Spleen (tissue), 11 donors: ENCODE measurements around the gene IFNGR1. TPM values are rescaled to one million over a fixed set of nuclear protein-coding genes. Genes with fewer than 3 reads are reported as not detected.

Experiments used
- DNase-seq: peaks from one replicate; pipeline ENCODE4 v3.0.0-alpha.2; 2020
- H3K27ac ChIP-seq, 8 donors: fragments of 200-600 bp; sonication (generic) in 7 of 8; 1 replicate in 4 of 8; 2 replicates in 4 of 8; pipeline versions ENCODE4 v1.5.0 to v1.8.0; 2016 to 2021; ENCODE audit warnings: inconsistent platforms in 4 of 8, mild to moderate bottlenecking in 4 of 8, moderate library complexity in 1 of 8
- H3K27me3 ChIP-seq, 7 donors: fragments of 200-600 bp; sonication (generic) in 6 of 7; replicated peaks in 1 of 7; 1 replicate in 4 of 7; 2 replicates in 3 of 7; pipeline versions ENCODE4 v1.5.0 to v1.8.0; 2016 to 2021; ENCODE audit warnings: inconsistent platforms in 3 of 7, mild to moderate bottlenecking in 1 of 7
- H3K36me3 ChIP-seq, 6 donors: fragments of 200-600 bp; sonication (generic) in 5 of 6; 1 replicate in 4 of 6; 2 replicates in 2 of 6; pipeline versions ENCODE4 v1.5.0 to v1.8.0; 2016 to 2021; ENCODE audit warnings: inconsistent platforms in 2 of 6
- H3K4me1 ChIP-seq, 6 donors: fragments of 200-600 bp; sonication (generic) in 5 of 6; 1 replicate in 3 of 6; 2 replicates in 3 of 6; pipeline versions ENCODE4 v1.5.0 to v1.8.0; 2016 to 2021; ENCODE audit warnings: inconsistent platforms in 3 of 6
- H3K4me3 ChIP-seq, 8 donors: fragments of 200-600 bp; sonication (generic) in 7 of 8; 1 replicate in 4 of 8; 2 replicates in 4 of 8; pipeline versions ENCODE4 v1.5.0 to v1.8.0; 2016 to 2021; ENCODE audit warnings: inconsistent platforms in 4 of 8, mild to moderate bottlenecking in 4 of 8, moderate library complexity in 2 of 8
- H3K9me3 ChIP-seq, 8 donors: fragments of 200-600 bp; sonication (generic) in 7 of 8; 1 replicate in 4 of 8; 2 replicates in 4 of 8; pipeline versions ENCODE4 v1.5.0 to v1.8.0; 2016 to 2021; ENCODE audit warnings: inconsistent platforms in 4 of 8
- POLR2A ChIP-seq, 3 donors: fragments of 450-650 bp; IDR thresholded peaks; one replicate each; pipeline ENCODE4 v1.5.1; 2017; ENCODE audit warnings: antibody characterized with exemption in 3 of 3, mild to moderate bottlenecking in 1 of 3
- POLR2AphosphoS5 ChIP-seq, 3 donors: sonication (generic); formaldehyde crosslinking; IDR thresholded peaks; one replicate each; pipeline ENCODE4 v1.5.1; 2017; ENCODE audit warnings: antibody characterized with exemption in 3 of 3
- WGBS, 5 donors: extraction: QIAGEN DNeasy Blood & Tissue Kit in 3 of 5; methylation state at CpG; one replicate each; pipeline versions ENCODE4 v1.1.5 to v1.1.7; 2013 to 2018; 5-methylcytosine and 5-hydroxymethylcytosine counted together
- intact Hi-C: fragments of 100-400 bp; cut with DNase I; formaldehyde crosslinking; loops from one replicate; pipeline ENCODE4 v1.15.0; 2023; ENCODE audit warnings: low total_unique reads
- polyA plus RNA-seq, 3 donors: library from polyadenylated mRNA; stranded (reverse); fragments of 200-250 nt; gene quantifications; one replicate each; pipeline ENCODE4 v1.2.1, GENCODE V29; 2013
- total RNA-seq, 7 donors: library from RNA; depleted of rRNA in 3 of 7; stranded (reverse); fragments of >200 nt in 3 of 7; fragmentation: NEBNext Ultra II Directional in 4 of 7; extraction: Animal tissue kit (Norgen Biotek cat#: 25700) in 4 of 7; gene quantifications; one replicate each; pipeline versions ENCODE4 v1.1.0 to v1.2.1, GENCODE V29; 2016 to 2021
- TF ChIP-seq, protein P1 (sequence below), 11 experiments: fragments of 200-600 bp in 7 of 11; fragments of 450-650 bp in 4 of 11; sonication (generic) in 4 of 11; IDR thresholded peaks in 8 of 11; conservative IDR thresholded peaks in 3 of 11; 1 replicate in 7 of 11; 2 replicates in 4 of 11; pipeline versions ENCODE4 v1.4.0 to v1.8.0; 2016 to 2021; ENCODE audit warnings: antibody characterized with exemption in 11 of 11, inconsistent platforms in 4 of 11, mild to moderate bottlenecking in 1 of 11
- donor health status: healthy with polysubstance abuse.
- donor health status: DM: no; HTN: no; CAD: no; lungs with moderate emphysema.
- donor health status: DM: no; HTN: no; CAD: no.
- donor health status: Bipolar disorder and iron deficiency.
- donor health status: healthy.
- donor health status: DM: no; HTN: no; CAD: no.
- donor health status: DM: yes; HTN: yes; CAD: no.

IFNGR1 gene
- total and polyA plus RNA-seq, 10 donors: 119 to 291 (median 183) TPM

DNA sequence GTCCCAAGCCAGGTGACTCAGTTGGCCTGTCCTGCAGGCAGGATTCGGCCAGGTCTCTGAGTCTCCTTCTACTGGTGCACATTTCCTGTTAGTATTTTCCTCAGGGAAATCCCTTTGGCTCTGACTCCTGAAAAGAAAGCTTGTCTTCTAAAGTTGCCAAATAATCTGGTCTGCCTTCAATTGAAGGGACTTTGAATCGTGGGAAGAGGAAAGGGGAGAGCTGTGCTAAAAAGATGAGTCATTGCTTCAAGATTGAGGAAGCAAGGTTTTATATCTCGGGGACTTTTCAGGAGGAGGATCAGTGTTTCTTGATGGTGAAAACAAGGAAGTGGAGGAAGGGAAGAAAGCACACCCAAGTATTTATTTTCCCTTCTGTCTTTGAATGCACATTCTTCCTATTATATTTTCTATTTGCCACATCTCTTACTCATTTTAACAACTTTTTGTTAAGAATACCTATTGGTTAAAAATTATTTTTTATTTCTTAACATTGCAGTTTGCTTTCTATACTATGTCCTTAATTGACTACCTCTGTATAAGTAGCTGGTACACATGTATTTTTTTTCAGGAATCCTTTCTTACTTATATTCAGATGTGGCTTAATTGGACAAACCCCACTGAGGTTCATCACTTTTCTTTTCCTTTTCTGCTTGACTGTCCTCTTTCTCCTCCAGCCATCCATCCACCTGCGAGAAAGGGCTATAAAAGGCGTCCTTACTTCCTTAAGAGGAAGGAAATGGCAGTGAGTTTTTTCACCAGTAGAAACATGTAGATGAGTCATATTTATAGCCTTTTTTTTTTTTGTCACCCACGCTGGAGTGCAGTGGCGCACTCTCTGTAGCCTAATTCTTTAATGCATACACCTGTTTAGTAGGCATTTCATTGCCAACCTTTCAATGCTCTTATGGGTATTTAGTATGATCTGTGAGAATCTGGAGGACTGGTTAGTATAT, 15.0 kb upstream of the IFNGR1 start:
- Histone ChIP-seq H3K27ac (peak overlapping the region; percentile 29 to 100 (median 84)), H3K27me3 (no peaks in the 10 kb centered on the region), H3K4me3 (peak overlapping the region in 1 of 8 donors; percentile 42), H3K4me1 (peaks cover 19 to 91% (median 68%) of the 10 kb centered on the region in 6 donors), H3K9me3 (peaks cover 0 to 5% (median 0%) of the 10 kb centered on the region in 8 donors), H3K36me3 (no peaks in the 10 kb centered on the region)
- DNase-seq: no peak
- TF ChIP-seq, protein P1, sequence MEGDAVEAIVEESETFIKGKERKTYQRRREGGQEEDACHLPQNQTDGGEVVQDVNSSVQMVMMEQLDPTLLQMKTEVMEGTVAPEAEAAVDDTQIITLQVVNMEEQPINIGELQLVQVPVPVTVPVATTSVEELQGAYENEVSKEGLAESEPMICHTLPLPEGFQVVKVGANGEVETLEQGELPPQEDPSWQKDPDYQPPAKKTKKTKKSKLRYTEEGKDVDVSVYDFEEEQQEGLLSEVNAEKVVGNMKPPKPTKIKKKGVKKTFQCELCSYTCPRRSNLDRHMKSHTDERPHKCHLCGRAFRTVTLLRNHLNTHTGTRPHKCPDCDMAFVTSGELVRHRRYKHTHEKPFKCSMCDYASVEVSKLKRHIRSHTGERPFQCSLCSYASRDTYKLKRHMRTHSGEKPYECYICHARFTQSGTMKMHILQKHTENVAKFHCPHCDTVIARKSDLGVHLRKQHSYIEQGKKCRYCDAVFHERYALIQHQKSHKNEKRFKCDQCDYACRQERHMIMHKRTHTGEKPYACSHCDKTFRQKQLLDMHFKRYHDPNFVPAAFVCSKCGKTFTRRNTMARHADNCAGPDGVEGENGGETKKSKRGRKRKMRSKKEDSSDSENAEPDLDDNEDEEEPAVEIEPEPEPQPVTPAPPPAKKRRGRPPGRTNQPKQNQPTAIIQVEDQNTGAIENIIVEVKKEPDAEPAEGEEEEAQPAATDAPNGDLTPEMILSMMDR (IDR thresholded peaks at IDR 0.05 in 8 of 11, conservative IDR thresholded peaks at IDR 0.05 in 3 of 11): no peak
- no peak for TF ChIP-seq POLR2AphosphoS5 (IDR thresholded peaks at IDR 0.05)
- WGBS, 5 donors: 14 to 23% (median 19%) methylated on average over 7 of the region's 7 CpGs
- intact Hi-C loops: no loop called here

DNA sequence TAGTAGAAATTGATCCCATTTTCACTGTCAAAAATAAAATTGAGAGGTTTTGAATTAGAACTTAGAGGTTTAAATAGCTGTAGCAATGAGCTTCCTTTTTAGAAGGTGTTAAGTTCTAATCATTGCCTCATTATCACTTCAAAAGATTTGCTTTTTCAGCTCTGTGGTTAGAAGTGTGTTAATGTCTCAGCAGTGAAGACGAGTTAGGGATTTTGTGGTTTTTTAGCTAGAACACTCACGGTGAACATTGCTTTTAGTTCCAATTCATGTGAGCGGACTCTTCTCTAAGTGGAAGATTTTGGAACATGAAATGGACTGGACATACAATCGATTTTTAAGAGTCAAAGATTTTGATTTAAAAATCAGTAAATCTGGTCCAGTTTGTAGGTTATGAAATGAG, 12.7 kb upstream of the IFNGR1 start:
- TF ChIP-seq POLR2A (IDR thresholded peaks at IDR 0.05): no peak
- TF ChIP-seq, protein P1 (IDR thresholded peaks at IDR 0.05 in 8 of 11, conservative IDR thresholded peaks at IDR 0.05 in 3 of 11): no peak
- no peak for TF ChIP-seq POLR2AphosphoS5 (IDR thresholded peaks at IDR 0.05)
- intact Hi-C loops: no loop called here
- DNase-seq: no peak
- 39 to 55% (median 52%) methylated on average over 4 of the region's 4 CpGs for WGBS, 5 donors
- Histone ChIP-seq H3K27ac (peak overlapping the region in 7 of 8 donors; percentile 48 to 100 (median 87)), H3K9me3 (no peaks in the 10 kb centered on the region), H3K4me1 (peaks cover 33 to 98% (median 86%) of the 10 kb centered on the region in 6 donors), H3K36me3 (no peaks in the 10 kb centered on the region), H3K4me3 (peak overlapping the region in 1 of 8 donors; percentile 19), H3K27me3 (no peaks in the 10 kb centered on the region)

DNA sequence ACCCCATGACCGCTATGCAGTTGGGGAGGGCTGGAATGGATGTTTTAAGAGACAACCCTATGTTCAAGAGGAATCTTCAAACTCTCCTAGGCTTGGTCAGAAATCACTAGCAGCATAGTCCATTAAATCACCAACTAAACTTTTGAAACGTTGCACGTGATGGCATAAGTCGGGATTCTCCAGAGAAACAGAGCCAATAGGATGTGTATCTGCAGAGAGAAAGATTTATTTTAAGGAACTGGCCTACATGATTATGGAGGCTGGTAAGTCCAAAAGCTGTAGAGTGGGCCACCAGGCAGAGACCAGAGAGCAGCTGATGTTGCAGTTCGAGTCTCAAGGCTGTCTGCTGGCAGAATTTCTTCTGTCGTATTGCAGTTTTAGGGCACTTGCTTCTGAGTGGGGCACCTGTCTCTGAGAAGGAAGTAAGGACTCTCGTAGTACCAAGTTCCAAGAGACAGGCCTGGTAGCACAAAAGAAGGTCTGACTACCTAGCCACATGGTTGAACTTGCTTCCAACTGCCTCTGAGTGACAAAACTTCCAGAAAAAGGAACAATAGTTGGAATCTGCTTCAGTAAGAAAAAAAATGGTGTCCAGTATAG, 11.9 kb upstream of the IFNGR1 start:
- Histone ChIP-seq H3K36me3 (no peaks in the 10 kb centered on the region), H3K4me3 (peak overlapping the region in 1 of 8 donors; percentile 36), H3K27ac (peak overlapping the region; percentile 47 to 100 (median 84)), H3K27me3 (no peaks in the 10 kb centered on the region), H3K4me1 (peaks cover 39 to 100% (median 93%) of the 10 kb centered on the region in 6 donors), H3K9me3 (no peaks in the 10 kb centered on the region)
- 75 to 85% (median 83%) methylated on average over 7 of the region's 7 CpGs for WGBS, 5 donors
- DNase-seq: no peak
- intact Hi-C loops: no loop called here
- TF ChIP-seq, protein P1 (IDR thresholded peaks at IDR 0.05 in 8 of 11, conservative IDR thresholded peaks at IDR 0.05 in 3 of 11): no peak
- TF ChIP-seq POLR2AphosphoS5 (IDR thresholded peaks at IDR 0.05) (no peak), POLR2A (IDR thresholded peaks at IDR 0.05) (no peak)

DNA sequence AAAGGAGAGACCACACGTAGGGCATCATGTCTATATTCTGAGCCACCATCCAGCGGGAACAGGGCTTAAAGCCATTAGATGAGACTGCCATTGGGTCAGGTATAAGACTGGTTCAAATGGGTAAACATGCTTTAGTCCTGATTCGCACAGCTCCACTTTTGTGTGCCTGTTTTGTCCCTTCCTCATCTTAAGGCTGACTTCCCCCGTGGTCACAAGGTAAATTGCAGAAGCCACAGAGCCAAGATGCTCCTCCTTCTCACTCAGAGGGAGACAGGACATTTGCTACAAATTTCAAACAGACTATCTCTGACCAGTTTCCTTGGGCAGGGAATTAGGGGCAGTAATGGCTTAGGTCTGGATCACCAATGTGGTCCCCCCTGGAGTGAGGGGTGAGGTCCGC, 11.4 kb upstream of the IFNGR1 start:
- Histone ChIP-seq H3K9me3 (no peaks in the 10 kb centered on the region), H3K27ac (peak overlapping the region; percentile 47 to 100 (median 84)), H3K27me3 (no peaks in the 10 kb centered on the region), H3K36me3 (no peaks in the 10 kb centered on the region), H3K4me1 (peaks cover 39 to 100% (median 94%) of the 10 kb centered on the region in 6 donors), H3K4me3 (peak overlapping the region in 1 of 8 donors; percentile 36)
- WGBS, 5 donors: 67 to 78% (median 75%) methylated on average over 5 of the region's 5 CpGs
- TF ChIP-seq, protein P1 (IDR thresholded peaks at IDR 0.05 in 8 of 11, conservative IDR thresholded peaks at IDR 0.05 in 3 of 11): peak in 3 of 11 experiments; percentile 18 to 42 (median 19)
- TF ChIP-seq POLR2A (IDR thresholded peaks at IDR 0.05): no peak
- TF ChIP-seq POLR2AphosphoS5 (IDR thresholded peaks at IDR 0.05): peak in 1 of 3 donors; percentile 61
- no peak for DNase-seq
- intact Hi-C loops: no loop called here
